ENCODE measurements around the gene GRID1.

DNA sequence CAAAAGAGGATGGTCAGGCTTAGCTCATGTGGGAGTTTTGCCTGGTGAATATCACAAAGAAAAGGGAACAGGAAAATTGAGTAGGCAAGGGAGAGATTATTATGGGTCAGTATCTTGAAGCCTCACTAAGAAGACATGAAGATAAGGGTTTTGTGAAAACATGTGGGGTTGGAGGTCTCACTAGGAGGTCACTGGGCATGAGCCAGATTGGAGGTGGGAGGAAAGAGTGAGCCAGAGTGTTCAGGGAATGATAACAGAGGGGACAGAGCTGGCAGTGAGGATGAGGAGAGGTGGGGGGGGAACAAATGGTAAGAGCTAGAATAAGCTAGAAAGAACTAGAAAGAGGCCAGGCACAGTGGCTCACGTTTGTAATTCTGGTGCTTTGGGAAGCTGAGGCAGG lies 374.3 kb downstream of the GRID1 start:
- TF ChIP-seq ZNF654 (tag by site-specific recombination; IDR thresholded peaks at IDR 0.05; ENCODE audit: low read depth) (no peak), WT1 (tag by site-specific recombination; IDR thresholded peaks at IDR 0.05) (no peak), ZNF274 (IDR thresholded peaks at IDR 0.05; ENCODE audit: low read length) (no peak), ZNF274 (tag by site-specific recombination; IDR thresholded peaks at IDR 0.05; ENCODE audit: borderline replicate concordance) (no peak), ZNF560 (tag by site-specific recombination; IDR thresholded peaks at IDR 0.05; ENCODE audit: borderline replicate concordance) (no peak)
- TF ChIP-seq, protein P1, sequence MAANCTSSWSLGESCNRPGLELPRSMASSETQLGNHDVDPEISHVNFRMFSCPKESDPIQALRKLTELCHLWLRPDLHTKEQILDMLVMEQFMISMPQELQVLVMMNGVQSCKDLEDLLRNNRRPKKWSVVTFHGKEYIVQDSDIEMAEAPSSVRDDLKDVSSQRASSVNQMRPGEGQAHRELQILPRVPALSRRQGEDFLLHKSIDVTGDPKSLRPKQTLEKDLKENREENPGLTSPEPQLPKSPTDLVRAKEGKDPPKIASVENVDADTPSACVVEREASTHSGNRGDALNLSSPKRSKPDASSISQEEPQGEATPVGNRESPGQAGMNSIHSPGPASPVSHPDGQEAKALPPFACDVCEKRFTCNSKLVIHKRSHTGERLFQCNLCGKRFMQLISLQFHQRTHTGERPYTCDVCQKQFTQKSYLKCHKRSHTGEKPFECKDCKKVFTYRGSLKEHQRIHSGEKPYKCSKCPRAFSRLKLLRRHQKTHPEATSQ (tag by site-specific recombination; IDR thresholded peaks at IDR 0.05): no peak
- TF ChIP-seq, protein P2, sequence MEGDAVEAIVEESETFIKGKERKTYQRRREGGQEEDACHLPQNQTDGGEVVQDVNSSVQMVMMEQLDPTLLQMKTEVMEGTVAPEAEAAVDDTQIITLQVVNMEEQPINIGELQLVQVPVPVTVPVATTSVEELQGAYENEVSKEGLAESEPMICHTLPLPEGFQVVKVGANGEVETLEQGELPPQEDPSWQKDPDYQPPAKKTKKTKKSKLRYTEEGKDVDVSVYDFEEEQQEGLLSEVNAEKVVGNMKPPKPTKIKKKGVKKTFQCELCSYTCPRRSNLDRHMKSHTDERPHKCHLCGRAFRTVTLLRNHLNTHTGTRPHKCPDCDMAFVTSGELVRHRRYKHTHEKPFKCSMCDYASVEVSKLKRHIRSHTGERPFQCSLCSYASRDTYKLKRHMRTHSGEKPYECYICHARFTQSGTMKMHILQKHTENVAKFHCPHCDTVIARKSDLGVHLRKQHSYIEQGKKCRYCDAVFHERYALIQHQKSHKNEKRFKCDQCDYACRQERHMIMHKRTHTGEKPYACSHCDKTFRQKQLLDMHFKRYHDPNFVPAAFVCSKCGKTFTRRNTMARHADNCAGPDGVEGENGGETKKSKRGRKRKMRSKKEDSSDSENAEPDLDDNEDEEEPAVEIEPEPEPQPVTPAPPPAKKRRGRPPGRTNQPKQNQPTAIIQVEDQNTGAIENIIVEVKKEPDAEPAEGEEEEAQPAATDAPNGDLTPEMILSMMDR (tag by site-specific recombination; IDR thresholded peaks at IDR 0.05): no peak
